HG03139 (cell line): ENCODE data around the gene MGP.

ENCODE experiments used
- ATAC-seq: cut with Tn5 transposase; IDR thresholded peaks from one replicate; pipeline ENCODE4 v1.9.1; 2021; ENCODE audit not compliant: unreplicated experiment

The MGP gene

DNA sequence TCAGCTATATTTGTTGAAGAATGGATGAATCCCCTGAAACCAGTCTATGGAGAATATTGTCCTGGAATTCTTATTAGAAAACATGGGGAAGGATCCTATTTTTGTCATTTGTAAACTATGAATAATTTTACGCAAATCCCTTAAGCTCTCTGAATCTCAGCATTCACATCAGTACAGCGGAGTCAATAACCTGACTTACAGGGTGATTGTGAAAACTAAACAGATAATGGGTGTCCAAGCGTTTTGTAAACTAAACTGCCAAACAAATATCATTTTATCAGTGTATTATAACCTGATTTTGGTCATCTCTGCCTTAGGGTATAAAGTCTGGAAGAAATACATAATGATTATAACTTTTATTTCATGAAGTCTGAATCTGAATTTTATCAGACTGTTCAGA lies 52.3 kb downstream of the MGP start:
- ATAC-seq: no peak
